ENCODE results near the gene ELOVL3.
"Not testable (repeated sequence)": the region's sequence is repeated elsewhere in the genome, so short reads cannot be mapped to it uniquely, and the experiment has no call there.

ELOVL3 gene

GRCh38 chr10:102208311-102209035, 17.6 kb upstream of the ELOVL3 start:
- ATAC-seq (no peak), DNase-seq (no peak)
- H3K27me3 Mint-ChIP-seq: peaks cover 4% of the 10 kb centered on the region
- H3K9me3 Mint-ChIP-seq: peaks cover 9% of the 10 kb centered on the region
- peaks cover 3% of the 10 kb centered on the region for H3K36me3 Mint-ChIP-seq (ENCODE audit: low read depth)
- H3K27ac Mint-ChIP-seq: no peak overlapping the region
- no peak overlapping the region for H3K4me3 Mint-ChIP-seq
- no peaks in the 10 kb centered on the region for H3K4me1 Mint-ChIP-seq

GRCh38 chr10:102211615-102212299, 14.3 kb upstream of the ELOVL3 start:
- DNase-seq (no peak), ATAC-seq (no peak)
- Mint-ChIP-seq H3K36me3 (ENCODE audit: low read depth) (no peaks in the 10 kb centered on the region), H3K4me1 (no peaks in the 10 kb centered on the region), H3K4me3 (no peak overlapping the region), H3K27me3 (peaks cover 5% of the 10 kb centered on the region), H3K9me3 (no peaks in the 10 kb centered on the region), H3K27ac (no peak overlapping the region)

GRCh38 chr10:102213599-102213998, 12.5 kb upstream of the ELOVL3 start:
- not testable (repeated sequence) for ATAC-seq; H3K27me3 Mint-ChIP-seq; H3K27ac Mint-ChIP-seq; H3K36me3 Mint-ChIP-seq (ENCODE audit: low read depth); DNase-seq; H3K9me3 Mint-ChIP-seq; H3K4me1 Mint-ChIP-seq; H3K4me3 Mint-ChIP-seq

- no peak for ATAC-seq
These were observed 6.7 kb upstream of the ELOVL3 start for GRCh38 chr10:102219370-102219769.

GRCh38 chr10:102220612-102221011, 5.5 kb upstream of the ELOVL3 start:
- H3K27me3 Mint-ChIP-seq: peaks cover 10% of the 10 kb centered on the region
- peaks cover 1% of the 10 kb centered on the region for H3K4me1 Mint-ChIP-seq
- H3K9me3 Mint-ChIP-seq: no peaks in the 10 kb centered on the region
- DNase-seq: no peak
- no peak overlapping the region for H3K27ac Mint-ChIP-seq
- ATAC-seq: no peak
- H3K36me3 Mint-ChIP-seq (ENCODE audit: low read depth): no peaks in the 10 kb centered on the region
- H3K4me3 Mint-ChIP-seq: no peak overlapping the region

More at GRCh38 chr10:102219370-102219769, 6.7 kb upstream of the ELOVL3 start:
- no peaks in the 10 kb centered on the region for H3K36me3 Mint-ChIP-seq (ENCODE audit: low read depth)
- no peak for DNase-seq
- H3K9me3 Mint-ChIP-seq: no peaks in the 10 kb centered on the region
- peaks cover 10% of the 10 kb centered on the region for H3K27me3 Mint-ChIP-seq
- H3K4me3 Mint-ChIP-seq: no peak overlapping the region
- no peaks in the 10 kb centered on the region for H3K4me1 Mint-ChIP-seq
- H3K27ac Mint-ChIP-seq: no peak overlapping the region

GRCh38 chr10:102222797-102223196, 3.3 kb upstream of the ELOVL3 start:
- Mint-ChIP-seq H3K9me3 (no peaks in the 10 kb centered on the region), H3K27ac (no peak overlapping the region), H3K4me1 (peaks cover 12% of the 10 kb centered on the region), H3K4me3 (no peak overlapping the region), H3K36me3 (ENCODE audit: low read depth) (no peaks in the 10 kb centered on the region), H3K27me3 (peaks cover 26% of the 10 kb centered on the region)
- no peak for ATAC-seq
- DNase-seq: no peak

- DNase-seq: no peak
- no peak for ATAC-seq
- H3K27ac Mint-ChIP-seq: no peak overlapping the region
These were observed 407 bp downstream of the ELOVL3 start for GRCh38 chr10:102226542-102226870.

GRCh38 chr10:102227050-102227449, 951 bp downstream of the ELOVL3 start:
- peaks cover 22% of the 10 kb centered on the region for H3K4me1 Mint-ChIP-seq
- H3K36me3 Mint-ChIP-seq (ENCODE audit: low read depth): no peaks in the 10 kb centered on the region
- no peaks in the 10 kb centered on the region for H3K9me3 Mint-ChIP-seq
- peaks cover 52% of the 10 kb centered on the region for H3K27me3 Mint-ChIP-seq
- DNase-seq: no peak
- H3K4me3 Mint-ChIP-seq: no peak overlapping the region
- no peak for ATAC-seq
- H3K27ac Mint-ChIP-seq: no peak overlapping the region

More at GRCh38 chr10:102226542-102226870, 407 bp downstream of the ELOVL3 start:
- no peaks in the 10 kb centered on the region for H3K36me3 Mint-ChIP-seq (ENCODE audit: low read depth)
- no peaks in the 10 kb centered on the region for H3K9me3 Mint-ChIP-seq
- peak overlapping the region; percentile 24 for H3K4me3 Mint-ChIP-seq
- peaks cover 22% of the 10 kb centered on the region for H3K4me1 Mint-ChIP-seq
- H3K27me3 Mint-ChIP-seq: peaks cover 49% of the 10 kb centered on the region

GRCh38 chr10:102229810-102230263, 3.7 kb downstream of the ELOVL3 start:
- Mint-ChIP-seq H3K4me3 (peak overlapping the region; percentile 71), H3K27me3 (peaks cover 56% of the 10 kb centered on the region), H3K36me3 (ENCODE audit: low read depth) (no peaks in the 10 kb centered on the region), H3K4me1 (peaks cover 22% of the 10 kb centered on the region), H3K27ac (no peak overlapping the region), H3K9me3 (no peaks in the 10 kb centered on the region)
- peak; percentile 42 for ATAC-seq
- peak; percentile 89 for DNase-seq

GRCh38 chr10:102230264-102230860, 4.3 kb downstream of the ELOVL3 start:
- H3K4me1 Mint-ChIP-seq: peaks cover 22% of the 10 kb centered on the region
- peak overlapping the region; percentile 71 for H3K4me3 Mint-ChIP-seq
- H3K27me3 Mint-ChIP-seq: peaks cover 56% of the 10 kb centered on the region
- ATAC-seq (peak; percentile 39), DNase-seq (peak; percentile 45)
- no peaks in the 10 kb centered on the region for H3K9me3 Mint-ChIP-seq
- H3K27ac Mint-ChIP-seq: no peak overlapping the region
- no peaks in the 10 kb centered on the region for H3K36me3 Mint-ChIP-seq (ENCODE audit: low read depth)

- Mint-ChIP-seq H3K4me1 (peaks cover 18% of the 10 kb centered on the region), H3K27me3 (peaks cover 56% of the 10 kb centered on the region), H3K9me3 (no peaks in the 10 kb centered on the region), H3K27ac (no peak overlapping the region), H3K36me3 (ENCODE audit: low read depth) (no peaks in the 10 kb centered on the region), H3K4me3 (peak overlapping the region; percentile 71)
- ATAC-seq (no peak), DNase-seq (peak; percentile 57)
These were observed 4.8 kb downstream of the ELOVL3 start for GRCh38 chr10:102230861-102231356.

- Mint-ChIP-seq H3K4me1 (peaks cover 11% of the 10 kb centered on the region), H3K27me3 (peaks cover 56% of the 10 kb centered on the region), H3K27ac (no peak overlapping the region), H3K36me3 (ENCODE audit: low read depth) (no peaks in the 10 kb centered on the region), H3K9me3 (no peaks in the 10 kb centered on the region), H3K4me3 (peak overlapping the region; percentile 71)
- DNase-seq (peak; percentile 83), ATAC-seq (peak; percentile 73)
These were observed 5.5 kb downstream of the ELOVL3 start for GRCh38 chr10:102231357-102232318.

GRCh38 chr10:102233997-102234396, 7.9 kb downstream of the ELOVL3 start:
- H3K4me1 Mint-ChIP-seq: peaks cover 10% of the 10 kb centered on the region
- ATAC-seq: no peak
- H3K27me3 Mint-ChIP-seq: peaks cover 37% of the 10 kb centered on the region

More at GRCh38 chr10:102233997-102234396, 7.9 kb downstream of the ELOVL3 start:
- no peaks in the 10 kb centered on the region for H3K36me3 Mint-ChIP-seq (ENCODE audit: low read depth)
- DNase-seq: no peak
- H3K4me3 Mint-ChIP-seq: no peak overlapping the region
- H3K27ac Mint-ChIP-seq: no peak overlapping the region
- no peaks in the 10 kb centered on the region for H3K9me3 Mint-ChIP-seq

Data from activated naive CD8-positive, alpha-beta T cell treated with anti-CD3 and anti-CD28 coated beads, Interleukin-2, amount 50 U/mL, for 24 hours (primary cell).